ENCODE results near the gene SYP. TPM values are rescaled to one million over a fixed set of nuclear protein-coding genes. Genes with fewer than 3 reads are reported as not detected.

SYP gene
- total and polyA plus RNA-seq, 9 of the 15 experiments (the other 6 are each of a cell fraction or from before 2014, with no cell fraction given) = 0.48 to 5.1 (median 2.6) TPM

DNA sequence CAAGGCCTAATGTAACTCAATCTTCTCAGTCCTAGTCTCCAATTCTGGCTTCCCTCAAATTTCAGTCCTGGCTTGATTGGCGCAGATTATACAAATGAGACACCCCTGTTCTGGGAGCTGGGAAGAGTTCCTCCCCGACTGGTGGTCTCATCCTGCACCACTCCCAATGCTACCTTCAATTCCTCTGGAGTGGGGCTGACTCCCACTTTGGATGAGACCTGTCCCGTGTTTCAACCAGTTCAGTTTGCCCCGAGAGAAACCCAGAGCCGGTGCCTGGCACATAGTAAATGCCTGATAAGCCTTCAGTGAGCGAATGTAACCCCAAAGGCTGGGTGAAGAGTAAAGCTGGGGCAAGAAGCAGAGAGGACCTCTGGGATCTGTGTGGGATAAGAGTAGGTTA, 4.0 kb upstream of the SYP start (continued):
- TF ChIP-seq, protein P1, sequence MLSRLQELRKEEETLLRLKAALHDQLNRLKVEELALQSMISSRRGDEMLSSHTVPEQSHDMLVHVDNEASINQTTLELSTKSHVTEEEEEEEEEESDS (CRISPR knock-in tag; IDR thresholded peaks at IDR 0.05) = no peak
- TF ChIP-seq EGR1 (conservative IDR thresholded peaks at IDR 0.05) = no peak
- no peak for TF ChIP-seq ZNF253 (CRISPR knock-in tag; conservative IDR thresholded peaks at IDR 0.05)
- TF ChIP-seq, protein P2, sequence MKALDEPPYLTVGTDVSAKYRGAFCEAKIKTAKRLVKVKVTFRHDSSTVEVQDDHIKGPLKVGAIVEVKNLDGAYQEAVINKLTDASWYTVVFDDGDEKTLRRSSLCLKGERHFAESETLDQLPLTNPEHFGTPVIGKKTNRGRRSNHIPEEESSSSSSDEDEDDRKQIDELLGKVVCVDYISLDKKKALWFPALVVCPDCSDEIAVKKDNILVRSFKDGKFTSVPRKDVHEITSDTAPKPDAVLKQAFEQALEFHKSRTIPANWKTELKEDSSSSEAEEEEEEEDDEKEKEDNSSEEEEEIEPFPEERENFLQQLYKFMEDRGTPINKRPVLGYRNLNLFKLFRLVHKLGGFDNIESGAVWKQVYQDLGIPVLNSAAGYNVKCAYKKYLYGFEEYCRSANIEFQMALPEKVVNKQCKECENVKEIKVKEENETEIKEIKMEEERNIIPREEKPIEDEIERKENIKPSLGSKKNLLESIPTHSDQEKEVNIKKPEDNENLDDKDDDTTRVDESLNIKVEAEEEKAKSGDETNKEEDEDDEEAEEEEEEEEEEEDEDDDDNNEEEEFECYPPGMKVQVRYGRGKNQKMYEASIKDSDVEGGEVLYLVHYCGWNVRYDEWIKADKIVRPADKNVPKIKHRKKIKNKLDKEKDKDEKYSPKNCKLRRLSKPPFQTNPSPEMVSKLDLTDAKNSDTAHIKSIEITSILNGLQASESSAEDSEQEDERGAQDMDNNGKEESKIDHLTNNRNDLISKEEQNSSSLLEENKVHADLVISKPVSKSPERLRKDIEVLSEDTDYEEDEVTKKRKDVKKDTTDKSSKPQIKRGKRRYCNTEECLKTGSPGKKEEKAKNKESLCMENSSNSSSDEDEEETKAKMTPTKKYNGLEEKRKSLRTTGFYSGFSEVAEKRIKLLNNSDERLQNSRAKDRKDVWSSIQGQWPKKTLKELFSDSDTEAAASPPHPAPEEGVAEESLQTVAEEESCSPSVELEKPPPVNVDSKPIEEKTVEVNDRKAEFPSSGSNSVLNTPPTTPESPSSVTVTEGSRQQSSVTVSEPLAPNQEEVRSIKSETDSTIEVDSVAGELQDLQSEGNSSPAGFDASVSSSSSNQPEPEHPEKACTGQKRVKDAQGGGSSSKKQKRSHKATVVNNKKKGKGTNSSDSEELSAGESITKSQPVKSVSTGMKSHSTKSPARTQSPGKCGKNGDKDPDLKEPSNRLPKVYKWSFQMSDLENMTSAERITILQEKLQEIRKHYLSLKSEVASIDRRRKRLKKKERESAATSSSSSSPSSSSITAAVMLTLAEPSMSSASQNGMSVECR (CRISPR knock-in tag; IDR thresholded peaks at IDR 0.05) = no peak
- no peak for TF ChIP-seq WHSC1 (IDR thresholded peaks at IDR 0.05; ENCODE audit: low read length)
- no peak for TF ChIP-seq ZNF140 (CRISPR knock-in tag; IDR thresholded peaks at IDR 0.05)
- TF ChIP-seq ZNF696 (CRISPR knock-in tag; conservative IDR thresholded peaks at IDR 0.05) = no peak
- no peak for TF ChIP-seq ZNF408 (CRISPR knock-in tag; IDR thresholded peaks at IDR 0.05; ENCODE audit: low read depth)
- no peak for TF ChIP-seq TAF7 (tag; IDR thresholded peaks at IDR 0.05)
- TF ChIP-seq, protein P3, sequence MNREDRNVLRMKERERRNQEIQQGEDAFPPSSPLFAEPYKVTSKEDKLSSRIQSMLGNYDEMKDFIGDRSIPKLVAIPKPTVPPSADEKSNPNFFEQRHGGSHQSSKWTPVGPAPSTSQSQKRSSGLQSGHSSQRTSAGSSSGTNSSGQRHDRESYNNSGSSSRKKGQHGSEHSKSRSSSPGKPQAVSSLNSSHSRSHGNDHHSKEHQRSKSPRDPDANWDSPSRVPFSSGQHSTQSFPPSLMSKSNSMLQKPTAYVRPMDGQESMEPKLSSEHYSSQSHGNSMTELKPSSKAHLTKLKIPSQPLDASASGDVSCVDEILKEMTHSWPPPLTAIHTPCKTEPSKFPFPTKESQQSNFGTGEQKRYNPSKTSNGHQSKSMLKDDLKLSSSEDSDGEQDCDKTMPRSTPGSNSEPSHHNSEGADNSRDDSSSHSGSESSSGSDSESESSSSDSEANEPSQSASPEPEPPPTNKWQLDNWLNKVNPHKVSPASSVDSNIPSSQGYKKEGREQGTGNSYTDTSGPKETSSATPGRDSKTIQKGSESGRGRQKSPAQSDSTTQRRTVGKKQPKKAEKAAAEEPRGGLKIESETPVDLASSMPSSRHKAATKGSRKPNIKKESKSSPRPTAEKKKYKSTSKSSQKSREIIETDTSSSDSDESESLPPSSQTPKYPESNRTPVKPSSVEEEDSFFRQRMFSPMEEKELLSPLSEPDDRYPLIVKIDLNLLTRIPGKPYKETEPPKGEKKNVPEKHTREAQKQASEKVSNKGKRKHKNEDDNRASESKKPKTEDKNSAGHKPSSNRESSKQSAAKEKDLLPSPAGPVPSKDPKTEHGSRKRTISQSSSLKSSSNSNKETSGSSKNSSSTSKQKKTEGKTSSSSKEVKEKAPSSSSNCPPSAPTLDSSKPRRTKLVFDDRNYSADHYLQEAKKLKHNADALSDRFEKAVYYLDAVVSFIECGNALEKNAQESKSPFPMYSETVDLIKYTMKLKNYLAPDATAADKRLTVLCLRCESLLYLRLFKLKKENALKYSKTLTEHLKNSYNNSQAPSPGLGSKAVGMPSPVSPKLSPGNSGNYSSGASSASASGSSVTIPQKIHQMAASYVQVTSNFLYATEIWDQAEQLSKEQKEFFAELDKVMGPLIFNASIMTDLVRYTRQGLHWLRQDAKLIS (CRISPR knock-in tag; IDR thresholded peaks at IDR 0.05) = no peak
- no peak for TF ChIP-seq ZNF282 (CRISPR knock-in tag; IDR thresholded peaks at IDR 0.05)
- no peak for TF ChIP-seq POLR2AphosphoS2 (IDR thresholded peaks at IDR 0.05; ENCODE audit: low read length)
- TF ChIP-seq, protein P4, sequence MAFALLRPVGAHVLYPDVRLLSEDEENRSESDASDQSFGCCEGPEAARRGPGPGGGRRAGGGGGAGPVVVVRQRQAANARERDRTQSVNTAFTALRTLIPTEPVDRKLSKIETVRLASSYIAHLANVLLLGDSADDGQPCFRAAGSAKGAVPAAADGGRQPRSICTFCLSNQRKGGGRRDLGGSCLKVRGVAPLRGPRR (CRISPR knock-in tag; IDR thresholded peaks at IDR 0.05) = no peak
- no peak for TF ChIP-seq ZFP30 (CRISPR knock-in tag; IDR thresholded peaks at IDR 0.05; ENCODE audit: borderline replicate concordance)
